ENCODE data around the gene UBC. TPM values are rescaled to one million over a fixed set of nuclear protein-coding genes. Genes with fewer than 3 reads are reported as not detected.
A peak's percentile ranks its signal among the peaks of the same experiment; 100 is the strongest.

UBC gene
- total RNA-seq, 1 donor from 2014 or later, result 2,671 TPM

DNA sequence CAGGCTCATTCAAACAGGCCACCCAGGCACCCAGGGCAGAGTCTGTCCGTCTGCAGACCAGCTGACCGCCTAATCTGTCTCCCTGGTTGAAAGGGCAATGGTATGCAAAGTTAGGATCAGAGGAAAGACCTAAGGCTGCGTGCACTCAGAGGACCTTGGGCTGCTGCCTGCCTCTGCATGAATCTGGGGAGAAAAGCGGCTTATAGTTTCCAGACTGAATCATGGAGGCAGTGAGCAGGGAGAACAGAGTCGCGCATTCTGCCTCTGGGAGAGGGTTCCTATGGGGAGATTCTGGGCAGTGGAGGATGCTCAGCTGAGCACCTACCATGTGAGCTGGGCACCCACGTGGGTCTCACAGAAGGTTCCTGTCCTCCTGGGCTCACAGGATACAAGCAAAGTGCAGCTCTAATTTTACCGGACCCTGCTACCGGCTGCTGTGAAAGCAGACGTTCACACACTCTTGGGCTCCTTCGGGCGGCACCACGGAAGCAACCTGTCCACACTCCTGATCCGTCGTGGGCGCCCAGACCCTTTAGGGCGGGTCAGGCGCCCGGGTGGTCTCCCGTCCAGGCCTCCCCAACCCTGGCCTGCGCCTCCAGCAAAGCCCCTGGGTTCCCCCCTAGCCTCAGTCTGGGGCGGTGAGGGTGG, 51.6 kb downstream of the UBC start:
- Histone ChIP-seq H3K4me3 (peak overlapping the region; percentile 82 to 83), H3K36me3 (no peaks in the 10 kb centered on the region), H3K27me3 (no peaks in the 10 kb centered on the region), H3K27ac (peak overlapping the region; percentile 77), H3K9me3 (no peaks in the 10 kb centered on the region), H3K4me1 (peaks cover 19% of the 10 kb centered on the region)
- intact Hi-C loops (cut with DNase I), result no loop called here
- no peak for DNase-seq (ENCODE audit: extremely low spot score in 2 of 2)
- TF ChIP-seq POLR2AphosphoS5 (IDR thresholded peaks at IDR 0.05; ENCODE audit: insufficient read depth in 1 of 2, low read depth in 1 of 2) (no peak), POLR2A (IDR thresholded peaks at IDR 0.05) (no peak), CTCF (IDR thresholded peaks at IDR 0.05) (no peak)

- H3K9me3 ChIP-seq, result no peaks in the 10 kb centered on the region
- intact Hi-C loops (cut with DNase I), result no loop called here
- no peak for DNase-seq (ENCODE audit: extremely low spot score in 2 of 2)
- H3K4me3 ChIP-seq, result no peak overlapping the region
- H3K27ac ChIP-seq, result peak overlapping the region; percentile 77
- no peaks in the 10 kb centered on the region for H3K27me3 ChIP-seq
- peaks cover 19% of the 10 kb centered on the region for H3K4me1 ChIP-seq
- no peak for TF ChIP-seq POLR2AphosphoS5 (IDR thresholded peaks at IDR 0.05; ENCODE audit: insufficient read depth in 1 of 2, low read depth in 1 of 2)
- TF ChIP-seq CTCF (IDR thresholded peaks at IDR 0.05), result no peak
- no peak for TF ChIP-seq POLR2A (IDR thresholded peaks at IDR 0.05)
- no peaks in the 10 kb centered on the region for H3K36me3 ChIP-seq
Measured at GRCh38 chr12:124861898-124862676, 52.4 kb downstream of the UBC start.

Small RNAs within 50 kb of the gene (microRNA-seq; reads per million reads assigned to microRNA genes)
- not detected for gene MIR5188 (ENCODE audit: borderline number of aligned reads, borderline replicate concordance)

Small RNAs within 50 kb of the gene (small RNA-seq; reads per million reads assigned to genes)
- gene MIR5188 (not detected), gene RNU6-927P (not detected)

Other genes starting within 250 kb of the UBC start
- 20.6 TPM for gene SCARB1, start 50.8 kb downstream of the UBC start, total RNA-seq
- gene DHX37, start 74.5 kb upstream of the UBC start, total RNA-seq, result 11.3 TPM
- gene BRI3BP, start 79.0 kb upstream of the UBC start, total RNA-seq, result 4.4 TPM
- 22.3 TPM for gene AACS, start 150.8 kb upstream of the UBC start, total RNA-seq

Data from vagina (tissue), 2 donors.